ENCODE data around the gene PTGER1. TPM values are rescaled to one million over a fixed set of nuclear protein-coding genes. Genes with fewer than 3 reads are reported as not detected.
A peak's percentile ranks its signal among the peaks of the same experiment; 100 is the strongest.

PTGER1 gene
- total and polyA plus RNA-seq, 2 of the 13 experiments (the other 11 are each of a cell fraction or from before 2014, with no cell fraction given) = 0.13 TPM; not detected in 1

- TF ChIP-seq MXD1 (CRISPR knock-in tag; IDR thresholded peaks at IDR 0.05) (0 out of 2 replicates have a peak, but pooled peaks have one; percentile 56), ZNF878 (CRISPR knock-in tag; IDR thresholded peaks at IDR 0.05) (no peak), XRCC5 (optimal IDR thresholded peaks at IDR 0.05; ENCODE audit: low read length) (peak; percentile 15), JUN (CRISPR knock-in tag; IDR thresholded peaks at IDR 0.05) (peak; percentile 58; the same call in 1 of the 2 replicates), CENPX (CRISPR knock-in tag; IDR thresholded peaks at IDR 0.05) (no peak), ZBTB38 (CRISPR knock-in tag; IDR thresholded peaks at IDR 0.05) (peak; percentile 55; the same call in 1 of the 2 replicates), POLR2AphosphoS5 (IDR thresholded peaks at IDR 0.05; ENCODE audit: low read depth, low read length) (no peak), MTERF4 (CRISPR knock-in tag; IDR thresholded peaks at IDR 0.05) (0 out of 2 replicates have a peak, but pooled peaks have one; percentile 23), ZNF770 (CRISPR knock-in tag; IDR thresholded peaks at IDR 0.05) (peak; percentile 82), NFIB (CRISPR knock-in tag; IDR thresholded peaks at IDR 0.05; ENCODE audit: borderline replicate concordance) (no peak), SKIL (CRISPR knock-in tag; IDR thresholded peaks at IDR 0.05; ENCODE audit: borderline replicate concordance) (peak; percentile 37; the same call in 1 of the 2 replicates), SRSF9 (IDR thresholded peaks at IDR 0.05; ENCODE audit: borderline replicate concordance, insufficient read depth, low read depth, low read length, poor library complexity, severe bottlenecking) (no peak), DPF2 (CRISPR knock-in tag; IDR thresholded peaks at IDR 0.05; ENCODE audit: borderline replicate concordance, low read depth) (peak; percentile 19; the same call in 1 of the 2 replicates), TBX2 (CRISPR knock-in tag; IDR thresholded peaks at IDR 0.05; ENCODE audit: borderline replicate concordance) (peak; percentile 43; the same call in 1 of the 2 replicates), POGZ (CRISPR knock-in tag; IDR thresholded peaks at IDR 0.05) (0 out of 2 replicates have a peak, but pooled peaks have one; percentile 24), RXRB (CRISPR knock-in tag; IDR thresholded peaks at IDR 0.05; ENCODE audit: borderline replicate concordance) (peak; percentile 49; the same call in 1 of the 2 replicates), SP5 (CRISPR knock-in tag; IDR thresholded peaks at IDR 0.05; ENCODE audit: borderline replicate concordance, low read depth) (peak; percentile 83), ETV5 (CRISPR knock-in tag; IDR thresholded peaks at IDR 0.05; ENCODE audit: borderline replicate concordance) (peak; percentile 80; the same call in 1 of the 2 replicates), ZSCAN29 (CRISPR knock-in tag; conservative IDR thresholded peaks at IDR 0.05) (0 out of 2 replicates have a peak, but pooled peaks have one; percentile 31), ZNF788 (CRISPR knock-in tag; IDR thresholded peaks at IDR 0.05; ENCODE audit: borderline replicate concordance) (peak; percentile 58; the same call in 1 of the 2 replicates), ATF7 (IDR thresholded peaks at IDR 0.05) (no peak), ATF7 (CRISPR knock-in tag; IDR thresholded peaks at IDR 0.05) (0 out of 2 replicates have a peak, but pooled peaks have one; percentile 48)
These were observed 40.4 kb downstream of the PTGER1 start (continued) for GRCh38 chr19:14434543-14435319.
